DOHH2 (cell line): ENCODE results near the gene TRNP1.

Source experiments
- H3F3A ChIP-seq: fragments of 200-600 bp; sonication (generic), shearing (Covaris generic); 2 replicates; pipeline ENCODE4 v1.6.0; 2016; ENCODE audit warnings: antibody characterized with exemption, mild to moderate bottlenecking; ENCODE audit not compliant: control insufficient read depth, insufficient read depth
- H3K27ac ChIP-seq: fragments of 200-600 bp; sonication (generic); 2 replicates; pipeline ENCODE4 v1.5.1; 2014; ENCODE audit warnings: low read depth, mild to moderate bottlenecking, low read length, moderate library complexity
- H3K27me3 ChIP-seq: fragments of 200-600 bp; sonication (generic); 2 replicates; pipeline ENCODE4 v1.6.1; 2014; ENCODE audit warnings: mild to moderate bottlenecking, low read length, mixed read lengths; ENCODE audit not compliant: control insufficient read depth
- H3K36me3 ChIP-seq: fragments of 200-600 bp; sonication (generic); 2 replicates; pipeline ENCODE4 v1.6.1; 2014; ENCODE audit warnings: mild to moderate bottlenecking, low read length, moderate library complexity, mixed read lengths; ENCODE audit not compliant: control insufficient read depth
- H3K4me1 ChIP-seq: fragments of 200-600 bp; sonication (generic); 2 replicates; pipeline ENCODE4 v1.6.1; 2014; ENCODE audit warnings: mild to moderate bottlenecking, low read length, mixed read lengths; ENCODE audit not compliant: control insufficient read depth
- H3K4me2 ChIP-seq: fragments of 200-600 bp; sonication (generic); 2 replicates; pipeline ENCODE4 v1.6.0; 2014; ENCODE audit warnings: mild to moderate bottlenecking, low read length, moderate library complexity
- H3K4me3 ChIP-seq: fragments of 200-600 bp; sonication (generic); 2 replicates; pipeline ENCODE4 v1.5.1; 2014; ENCODE audit warnings: mild to moderate bottlenecking, low read length, mixed read lengths
- H3K79me2 ChIP-seq: fragments of 200-600 bp; sonication (generic); 2 replicates; pipeline ENCODE4 v1.6.1; 2014; ENCODE audit warnings: mild to moderate bottlenecking, low read length, mixed read lengths; ENCODE audit not compliant: control insufficient read depth
- H3K9me2 ChIP-seq: fragments of 200-600 bp; sonication (generic); replicated peaks from 2 replicates; pipeline ENCODE4 v1.6.1; 2014; ENCODE audit warnings: mild to moderate bottlenecking, low read length, mixed read lengths; ENCODE audit not compliant: control insufficient read depth
- H3K9me3 ChIP-seq: fragments of 200-600 bp; sonication (generic); 2 replicates; pipeline ENCODE4 v1.6.1; 2014; ENCODE audit warnings: antibody characterized with exemption, low read length, mixed read lengths; ENCODE audit not compliant: control insufficient read depth, insufficient read depth
- H4K20me1 ChIP-seq: fragments of 200-600 bp; sonication (generic); 2 replicates; pipeline ENCODE4 v1.6.0; 2014; ENCODE audit warnings: low read depth, mild to moderate bottlenecking, antibody characterized with exemption, low read length, moderate library complexity; ENCODE audit not compliant: control insufficient read depth, insufficient read depth
- CTCF ChIP-seq: fragments of 200-600 bp; sonication (generic); IDR thresholded peaks from one replicate; pipeline ENCODE4 v1.5.1; 2014; ENCODE audit warnings: antibody characterized with exemption, mild to moderate bottlenecking, low read depth, low read length; ENCODE audit not compliant: poor library complexity, severe bottlenecking
- EZH2phosphoT487 ChIP-seq: fragments of 200-600 bp; sonication (generic); IDR thresholded peaks from 2 replicates; pipeline ENCODE4 v1.6.1; 2017; ENCODE audit warnings: borderline replicate concordance, mild to moderate bottlenecking, antibody characterized with exemption, low read length, moderate library complexity, mixed read lengths

Gene TRNP1

GRCh38 chr1:26961826-26962225 is 31.7 kb upstream of the TRNP1 start:
- no peaks in the 10 kb centered on the region for H3K9me2 ChIP-seq
- no peaks in the 10 kb centered on the region for H3K79me2 ChIP-seq
- H4K20me1 ChIP-seq, result no peaks in the 10 kb centered on the region
- H3K36me3 ChIP-seq, result no peaks in the 10 kb centered on the region
- H3K4me3 ChIP-seq, result no peak overlapping the region
- H3K27ac ChIP-seq, result no peak overlapping the region
- TF ChIP-seq EZH2phosphoT487, result no peak
- no peak for TF ChIP-seq CTCF
- H3K9me3 ChIP-seq, result no peaks in the 10 kb centered on the region
- H3K4me2 ChIP-seq, result no peak overlapping the region
- H3K4me1 ChIP-seq, result peaks cover 16% of the 10 kb centered on the region
- H3F3A ChIP-seq, result peaks cover 15% of the 10 kb centered on the region
- H3K27me3 ChIP-seq, result peaks cover 23% of the 10 kb centered on the region

GRCh38 chr1:26965213-26965612 is 28.3 kb upstream of the TRNP1 start:
- Histone ChIP-seq H4K20me1 (no peaks in the 10 kb centered on the region), H3K27me3 (peaks cover 18% of the 10 kb centered on the region), H3K36me3 (no peaks in the 10 kb centered on the region), H3K79me2 (no peaks in the 10 kb centered on the region), H3K9me2 (no peaks in the 10 kb centered on the region), H3F3A (peaks cover 15% of the 10 kb centered on the region), H3K4me1 (peaks cover 5% of the 10 kb centered on the region), H3K4me3 (no peak overlapping the region), H3K9me3 (no peaks in the 10 kb centered on the region), H3K4me2 (no peak overlapping the region), H3K27ac (no peak overlapping the region)
- TF ChIP-seq CTCF (no peak), EZH2phosphoT487 (no peak)

GRCh38 chr1:26965628-26966027 is 27.9 kb upstream of the TRNP1 start:
- Histone ChIP-seq H3K4me1 (peaks cover 1% of the 10 kb centered on the region), H3K9me2 (no peaks in the 10 kb centered on the region), H3K4me3 (no peak overlapping the region), H3K9me3 (no peaks in the 10 kb centered on the region), H3K79me2 (no peaks in the 10 kb centered on the region), H3K27me3 (peaks cover 14% of the 10 kb centered on the region), H3F3A (peaks cover 13% of the 10 kb centered on the region), H3K27ac (no peak overlapping the region), H4K20me1 (no peaks in the 10 kb centered on the region), H3K36me3 (no peaks in the 10 kb centered on the region), H3K4me2 (no peak overlapping the region)
- TF ChIP-seq CTCF, result no peak
- no peak for TF ChIP-seq EZH2phosphoT487

- no peaks in the 10 kb centered on the region for H3K36me3 ChIP-seq
- no peak for TF ChIP-seq CTCF
- TF ChIP-seq EZH2phosphoT487, result no peak
These were observed 22.7 kb upstream of the TRNP1 start for GRCh38 chr1:26970810-26971209.

More at GRCh38 chr1:26970810-26971209, 22.7 kb upstream of the TRNP1 start:
- H3K27ac ChIP-seq, result no peak overlapping the region
- H3K4me1 ChIP-seq, result no peaks in the 10 kb centered on the region
- H3K4me2 ChIP-seq, result no peak overlapping the region
- no peak overlapping the region for H3K4me3 ChIP-seq
- H3K9me3 ChIP-seq, result no peaks in the 10 kb centered on the region
- H3F3A ChIP-seq, result no peaks in the 10 kb centered on the region
- peaks cover 20% of the 10 kb centered on the region for H3K27me3 ChIP-seq
- H3K79me2 ChIP-seq, result no peaks in the 10 kb centered on the region
- no peaks in the 10 kb centered on the region for H3K9me2 ChIP-seq
- no peaks in the 10 kb centered on the region for H4K20me1 ChIP-seq
